Gastrocnemius medialis (tissue), 4 donors: ENCODE data around the gene DNM1. TPM values are rescaled to one million over a fixed set of nuclear protein-coding genes. Genes with fewer than 3 reads are reported as not detected.
A peak's percentile ranks its signal among the peaks of the same experiment; 100 is the strongest.
"Not testable (repeated sequence)": the region's sequence is repeated elsewhere in the genome, so short reads cannot be mapped to it uniquely, and the experiment has no call there.

Experiments
- ATAC-seq, 2 donors: fragments of 150-250 bp; one replicate each; pipeline ENCODE4 v1.9.1; 2016
- DNase-seq, 2 donors: peaks; one replicate each; pipeline ENCODE4 v3.0.0-alpha.2; 2019
- H3K27ac ChIP-seq, 4 donors: fragments of 200-600 bp; sonication (generic); 1 replicate in 1 of 4; 2 replicates in 3 of 4; pipeline ENCODE4 v1.5.1; 2016 to 2018; ENCODE audit warnings: mild to moderate bottlenecking in 2 of 4, moderate library complexity in 1 of 4
- H3K27me3 ChIP-seq, 3 donors: fragments of 200-600 bp; sonication (generic) in 2 of 3; 1 replicate in 1 of 3; 2 replicates in 2 of 3; pipeline versions ENCODE4 v1.5.1 to v1.6.0; 2016 to 2019; ENCODE audit warnings: mild to moderate bottlenecking in 1 of 3, moderate library complexity in 1 of 3
- H3K36me3 ChIP-seq, 2 donors: fragments of 200-600 bp; sonication (generic) in 1 of 2; one replicate each; pipeline ENCODE4 v1.5.1; 2017 to 2018
- H3K4me1 ChIP-seq, 2 donors: fragments of 200-600 bp; sonication (generic) in 1 of 2; one replicate each; pipeline ENCODE4 v1.5.1; 2016 to 2017; ENCODE audit warnings: mild to moderate bottlenecking in 2 of 2
- H3K4me3 ChIP-seq, 4 donors: fragments of 200-600 bp; sonication (generic) in 3 of 4; 1 replicate in 1 of 4; 2 replicates in 3 of 4; pipeline ENCODE4 v1.5.1; 2016 to 2019; ENCODE audit warnings: mild to moderate bottlenecking in 2 of 4
- H3K9me3 ChIP-seq, 3 donors: fragments of 200-600 bp; sonication (generic) in 2 of 3; 1 replicate in 1 of 3; 2 replicates in 2 of 3; pipeline ENCODE4 v1.5.1; 2016 to 2019
- POLR2A ChIP-seq, 2 donors: fragments of 450-650 bp; IDR thresholded peaks; one replicate each; pipeline ENCODE4 v1.6.1; 2017; ENCODE audit warnings: antibody characterized with exemption in 2 of 2, mild to moderate bottlenecking in 2 of 2, moderate library complexity in 2 of 2
- in situ Hi-C, 4 donors: fragments of 200-750 bp; cut with MboI; loops; one replicate each; pipeline versions ENCODE4 v1.15.0 to v1.8.0; 2017; ENCODE audit warnings: low sequenced_read_pairs in 4 of 4
- intact Hi-C: fragments of 100-400 bp; cut with DNase I; formaldehyde crosslinking; loops from one replicate; pipeline ENCODE4 v1.15.1; 2023; ENCODE audit warnings: low total_unique reads
- total RNA-seq, 4 donors: library from RNA; depleted of rRNA; stranded (reverse); fragments of >200 nt; gene quantifications; one replicate each; pipeline versions ENCODE4 v1.1.0 to v1.2.3, GENCODE V29; 2016
- TF ChIP-seq, protein P1 (sequence below), 5 experiments: fragments of 450-650 bp in 3 of 5; fragments of 200-600 bp in 2 of 5; sonication (generic) in 2 of 5; IDR thresholded peaks in 4 of 5; conservative IDR thresholded peaks in 1 of 5; 1 replicate in 4 of 5; 2 replicates in 1 of 5; pipeline ENCODE4 v1.5.1; 2016 to 2019; ENCODE audit warnings: antibody characterized with exemption in 5 of 5, mild to moderate bottlenecking in 3 of 5, moderate library complexity in 3 of 5

The DNM1 gene
- total RNA-seq, 4 donors from 2014 or later = 1.8 to 3.8 (median 2.0) TPM

- ATAC-seq = peak; percentile 13 to 21
Measured at GRCh38 chr9:128276574-128277270, 73.5 kb downstream of the DNM1 start.

DNA sequence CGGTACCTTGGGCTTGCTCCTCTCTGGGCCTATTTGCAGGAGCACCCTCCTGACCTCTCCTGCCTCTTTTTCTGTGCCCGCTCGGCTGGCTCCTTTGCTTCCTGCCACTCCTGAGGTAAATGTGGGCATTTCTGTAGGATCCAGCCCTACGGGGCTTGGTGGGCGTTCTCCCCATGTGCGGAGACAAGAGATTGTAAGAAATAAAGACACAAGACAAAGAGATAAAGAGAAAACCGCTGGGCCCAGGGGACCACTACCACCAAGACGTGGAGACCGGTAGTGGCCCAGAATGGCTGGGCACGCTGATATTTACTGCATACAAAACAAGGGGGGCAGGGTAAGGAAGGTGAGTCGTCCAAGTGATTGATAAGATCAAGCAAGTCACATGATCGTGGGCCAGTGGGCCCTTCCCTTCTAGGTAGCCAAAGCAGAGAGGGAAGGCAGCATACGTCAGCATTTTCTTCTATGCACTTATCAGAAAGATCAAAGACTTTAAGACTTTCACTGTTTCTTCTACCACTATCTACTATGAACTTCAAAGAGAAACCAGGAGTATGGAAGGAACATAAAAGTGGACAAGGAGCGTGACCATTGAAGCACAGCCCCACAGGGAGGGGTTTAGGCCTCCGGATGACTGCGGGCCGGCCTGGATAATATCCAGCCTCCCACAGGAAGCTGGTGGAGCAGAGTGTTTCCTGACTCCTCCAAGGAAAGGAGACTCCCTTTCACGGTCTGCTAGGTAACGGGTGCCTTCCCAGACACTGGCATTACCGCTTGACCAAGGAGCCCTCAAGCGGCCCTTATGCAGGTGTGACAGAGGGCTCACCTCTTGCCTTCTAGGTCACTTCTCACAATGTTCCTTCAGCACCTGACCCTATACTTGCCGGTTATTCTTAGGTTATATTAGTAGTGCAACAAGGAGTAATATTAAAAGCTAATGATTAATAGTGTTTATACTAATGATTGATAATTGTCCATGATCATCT, 76.2 kb downstream of the DNM1 start:
- H3K4me3 ChIP-seq, in situ Hi-C loops, H3K27me3 ChIP-seq, intact Hi-C loops, H3K9me3 ChIP-seq, ATAC-seq, DNase-seq, H3K36me3 ChIP-seq: not testable (repeated sequence)
- peak overlapping the region in 2 of 4 donors; percentile 38 to 42 for H3K27ac ChIP-seq
- peaks cover 19 to 23% of the 10 kb centered on the region in 2 donors for H3K4me1 ChIP-seq

More at GRCh38 chr9:128276574-128277270, 73.5 kb downstream of the DNM1 start:
- Histone ChIP-seq H3K4me1 (peaks cover 19 to 29% of the 10 kb centered on the region in 2 donors), H3K9me3 (no peaks in the 10 kb centered on the region), H3K36me3 (peaks cover 0 to 25% of the 10 kb centered on the region in 2 donors), H3K27ac (peak overlapping the region; percentile 89 to 93 (median 92)), H3K27me3 (no peaks in the 10 kb centered on the region), H3K4me3 (peak overlapping the region; percentile 85 to 99 (median 94))
- TF ChIP-seq, protein P1, sequence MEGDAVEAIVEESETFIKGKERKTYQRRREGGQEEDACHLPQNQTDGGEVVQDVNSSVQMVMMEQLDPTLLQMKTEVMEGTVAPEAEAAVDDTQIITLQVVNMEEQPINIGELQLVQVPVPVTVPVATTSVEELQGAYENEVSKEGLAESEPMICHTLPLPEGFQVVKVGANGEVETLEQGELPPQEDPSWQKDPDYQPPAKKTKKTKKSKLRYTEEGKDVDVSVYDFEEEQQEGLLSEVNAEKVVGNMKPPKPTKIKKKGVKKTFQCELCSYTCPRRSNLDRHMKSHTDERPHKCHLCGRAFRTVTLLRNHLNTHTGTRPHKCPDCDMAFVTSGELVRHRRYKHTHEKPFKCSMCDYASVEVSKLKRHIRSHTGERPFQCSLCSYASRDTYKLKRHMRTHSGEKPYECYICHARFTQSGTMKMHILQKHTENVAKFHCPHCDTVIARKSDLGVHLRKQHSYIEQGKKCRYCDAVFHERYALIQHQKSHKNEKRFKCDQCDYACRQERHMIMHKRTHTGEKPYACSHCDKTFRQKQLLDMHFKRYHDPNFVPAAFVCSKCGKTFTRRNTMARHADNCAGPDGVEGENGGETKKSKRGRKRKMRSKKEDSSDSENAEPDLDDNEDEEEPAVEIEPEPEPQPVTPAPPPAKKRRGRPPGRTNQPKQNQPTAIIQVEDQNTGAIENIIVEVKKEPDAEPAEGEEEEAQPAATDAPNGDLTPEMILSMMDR (IDR thresholded peaks at IDR 0.05 in 4 of 5, conservative IDR thresholded peaks at IDR 0.05 in 1 of 5) = peak in 1 of 5 experiments; percentile 7
- TF ChIP-seq POLR2A (IDR thresholded peaks at IDR 0.05) = no peak
- intact Hi-C loops = loop anchor here (1.0 to 2.0 kb wide), 2 partner anchors 46 to 63 kb away; partner anchors contain the start of genes COQ4 and TRUB2
- in situ Hi-C loops = no loop called here
- DNase-seq = peak in 1 of 2 donors; percentile 27

GRCh38 chr9:128280084-128280622, 77.0 kb downstream of the DNM1 start:
- no peaks in the 10 kb centered on the region for H3K9me3 ChIP-seq
- ATAC-seq (no peak), DNase-seq (no peak)
- H3K4me3 ChIP-seq = no peak overlapping the region
- H3K36me3 ChIP-seq = no peaks in the 10 kb centered on the region
- in situ Hi-C loops = no loop called here
- intact Hi-C loops = no loop called here
- H3K27ac ChIP-seq = no peak overlapping the region
- H3K4me1 ChIP-seq = peaks cover 11 to 16% of the 10 kb centered on the region in 2 donors
- H3K27me3 ChIP-seq = no peaks in the 10 kb centered on the region
- TF ChIP-seq POLR2A (IDR thresholded peaks at IDR 0.05) = no peak
- TF ChIP-seq, protein P1 (IDR thresholded peaks at IDR 0.05 in 4 of 5, conservative IDR thresholded peaks at IDR 0.05 in 1 of 5) = no peak

DNA sequence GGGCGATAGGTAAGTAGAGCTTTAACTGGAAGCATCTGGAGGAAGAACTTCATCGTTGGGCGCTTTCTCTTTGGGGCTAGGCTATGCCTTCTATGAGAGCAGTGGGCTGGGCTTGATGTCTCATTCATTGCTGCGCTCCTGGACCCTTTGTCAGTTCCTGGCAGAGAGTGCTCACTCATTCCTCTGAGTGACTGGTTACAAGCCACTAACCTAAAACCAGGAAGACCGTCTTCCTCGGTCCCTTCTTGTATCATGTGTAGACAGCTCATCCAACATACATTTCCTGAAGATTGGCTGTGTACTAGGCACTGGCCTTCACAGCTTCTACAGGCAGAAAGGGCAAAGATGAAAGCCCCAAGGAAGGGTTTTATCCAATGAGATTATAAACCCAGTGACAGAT, 79.3 kb downstream of the DNM1 start:
- Histone ChIP-seq H3K4me1 (peaks cover 1 to 2% of the 10 kb centered on the region in 2 donors), H3K9me3 (no peaks in the 10 kb centered on the region), H3K36me3 (peaks cover 0 to 14% of the 10 kb centered on the region in 2 donors), H3K27ac (no peak overlapping the region), H3K27me3 (no peaks in the 10 kb centered on the region), H3K4me3 (no peak overlapping the region)
- in situ Hi-C loops (no loop called here), intact Hi-C loops (no loop called here)
- no peak for ATAC-seq
- no peak for TF ChIP-seq POLR2A (IDR thresholded peaks at IDR 0.05)
- TF ChIP-seq, protein P1 (IDR thresholded peaks at IDR 0.05 in 4 of 5, conservative IDR thresholded peaks at IDR 0.05 in 1 of 5) = no peak
- DNase-seq = no peak
